Measurements from ENCODE around the gene MAB21L2. TPM values are rescaled to one million over a fixed set of nuclear protein-coding genes. Genes with fewer than 3 reads are reported as not detected.
"Not testable (repeated sequence)": the region's sequence is repeated elsewhere in the genome, so short reads cannot be mapped to it uniquely, and the experiment has no call there.

MAB21L2 gene
- total and polyA plus RNA-seq, 11 donors = 0.06 to 0.45 (median 0.21) TPM; not detected in 5

DNA sequence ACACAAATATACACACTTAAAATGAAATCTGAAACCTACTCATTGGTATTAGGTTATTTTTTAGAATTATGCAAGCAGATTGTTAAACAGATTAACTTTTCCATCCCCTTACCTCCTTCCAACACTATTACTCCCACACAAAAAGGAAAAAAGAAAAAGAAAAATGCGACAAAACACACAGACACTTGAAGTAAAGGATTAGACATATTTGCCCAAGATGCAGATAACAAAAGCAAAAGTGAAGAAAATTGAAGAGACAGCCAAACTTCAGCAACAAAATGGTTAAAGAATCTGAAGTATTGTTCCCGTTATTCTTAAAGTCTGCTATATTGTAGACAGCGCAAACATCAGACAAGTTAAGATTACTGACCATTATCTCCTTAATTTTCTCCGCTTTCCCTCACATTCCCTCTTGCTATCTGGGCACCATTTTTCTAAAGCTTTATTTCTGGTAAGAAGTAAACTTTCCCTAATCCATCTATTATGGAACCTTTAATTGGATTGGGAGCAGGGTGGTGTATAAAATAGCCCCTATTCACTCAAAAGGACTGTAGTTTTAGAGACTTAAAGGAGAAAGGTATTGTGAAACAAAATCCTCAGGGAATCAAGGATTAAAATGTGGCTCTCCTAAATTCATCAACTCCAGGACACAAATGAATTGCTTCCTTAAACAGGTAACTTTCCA, 34.7 kb upstream of the MAB21L2 start:
- no peak for TF ChIP-seq POLR2A (IDR thresholded peaks at IDR 0.05)
- TF ChIP-seq, protein P1, sequence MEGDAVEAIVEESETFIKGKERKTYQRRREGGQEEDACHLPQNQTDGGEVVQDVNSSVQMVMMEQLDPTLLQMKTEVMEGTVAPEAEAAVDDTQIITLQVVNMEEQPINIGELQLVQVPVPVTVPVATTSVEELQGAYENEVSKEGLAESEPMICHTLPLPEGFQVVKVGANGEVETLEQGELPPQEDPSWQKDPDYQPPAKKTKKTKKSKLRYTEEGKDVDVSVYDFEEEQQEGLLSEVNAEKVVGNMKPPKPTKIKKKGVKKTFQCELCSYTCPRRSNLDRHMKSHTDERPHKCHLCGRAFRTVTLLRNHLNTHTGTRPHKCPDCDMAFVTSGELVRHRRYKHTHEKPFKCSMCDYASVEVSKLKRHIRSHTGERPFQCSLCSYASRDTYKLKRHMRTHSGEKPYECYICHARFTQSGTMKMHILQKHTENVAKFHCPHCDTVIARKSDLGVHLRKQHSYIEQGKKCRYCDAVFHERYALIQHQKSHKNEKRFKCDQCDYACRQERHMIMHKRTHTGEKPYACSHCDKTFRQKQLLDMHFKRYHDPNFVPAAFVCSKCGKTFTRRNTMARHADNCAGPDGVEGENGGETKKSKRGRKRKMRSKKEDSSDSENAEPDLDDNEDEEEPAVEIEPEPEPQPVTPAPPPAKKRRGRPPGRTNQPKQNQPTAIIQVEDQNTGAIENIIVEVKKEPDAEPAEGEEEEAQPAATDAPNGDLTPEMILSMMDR (IDR thresholded peaks at IDR 0.05) = no peak

DNA sequence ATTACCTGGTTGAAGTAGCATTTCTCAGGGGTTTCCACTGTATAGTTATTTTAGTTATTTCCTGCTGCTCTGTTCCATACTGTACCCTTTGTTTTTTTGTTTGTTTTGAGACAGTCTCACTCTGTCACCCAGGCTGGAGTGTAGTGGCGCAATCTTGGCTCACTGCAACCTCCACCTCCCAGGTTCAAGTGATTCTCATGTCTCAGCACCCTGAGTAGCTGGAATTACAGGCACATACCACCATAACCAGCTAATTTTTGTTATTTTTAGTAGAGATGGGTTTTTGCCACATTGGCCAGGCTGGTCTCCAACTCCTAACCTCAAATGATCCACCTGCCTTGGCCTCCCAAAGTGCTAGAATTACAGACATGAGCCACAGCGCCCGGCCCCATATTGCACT, 24.1 kb upstream of the MAB21L2 start:
- H3K36me3 ChIP-seq; H3K4me3 ChIP-seq; intact Hi-C loops (cut with DNase I); DNase-seq; ATAC-seq; H3K4me1 ChIP-seq; H3K27ac ChIP-seq; H3K27me3 ChIP-seq: not testable (repeated sequence)
- H3K9me3 ChIP-seq = peaks cover 0 to 13% (median 0%) of the 10 kb centered on the region in 12 donors
- WGBS, 4 donors = 96 to 100% (median 97%) methylated on average over 3 of the region's 3 CpGs

More for the DNA sequence above, 34.7 kb upstream of the MAB21L2 start:
- Histone ChIP-seq H3K4me3 (no peak overlapping the region), H3K4me1 (no peaks in the 10 kb centered on the region), H3K9me3 (no peaks in the 10 kb centered on the region), H3K27ac (no peak overlapping the region), H3K36me3 (no peaks in the 10 kb centered on the region), H3K27me3 (no peaks in the 10 kb centered on the region)
- ATAC-seq = no peak
- intact Hi-C loops (cut with DNase I) = no loop called here
- no peak for DNase-seq
- WGBS, 4 donors = 75 to 83% (median 80%) methylated on average over 4 of the region's 4 CpGs

DNA sequence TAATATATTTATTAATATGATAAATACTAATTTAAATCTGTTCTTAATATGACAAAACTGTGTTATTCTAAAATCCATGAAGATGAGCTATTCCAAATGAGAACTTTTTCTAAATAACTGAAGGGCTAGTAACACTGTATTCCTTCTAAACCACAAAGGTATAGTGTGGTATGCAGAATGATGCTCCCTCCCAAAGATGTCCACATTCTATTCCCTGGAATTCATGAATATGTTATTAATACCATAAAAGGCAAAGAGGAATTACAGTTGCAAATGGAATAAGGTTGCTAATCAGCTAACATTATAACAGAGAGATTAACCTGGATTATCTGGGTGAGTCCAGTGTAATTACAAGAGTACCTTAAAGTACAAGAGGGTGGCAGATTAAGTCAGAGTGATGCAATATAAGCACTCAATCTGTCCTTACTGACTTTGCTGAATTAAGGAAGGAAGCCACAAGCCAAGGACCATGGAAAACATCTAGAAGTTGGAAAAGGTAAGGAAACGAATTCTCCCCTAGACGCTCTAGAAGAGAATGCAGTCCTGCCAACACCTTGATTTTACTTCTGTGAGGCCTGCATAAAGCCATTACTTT, 20.7 kb upstream of the MAB21L2 start:
- ATAC-seq (no peak), DNase-seq (no peak)
- no peak for TF ChIP-seq POLR2A (IDR thresholded peaks at IDR 0.05)
- TF ChIP-seq, protein P1 (IDR thresholded peaks at IDR 0.05) = no peak
- no peaks in the 10 kb centered on the region for H3K4me1 ChIP-seq
- H3K27me3 ChIP-seq = no peaks in the 10 kb centered on the region
- 92 to 99% (median 97%) methylated on average over 2 of the region's 2 CpGs for WGBS, 4 donors
- peaks cover 0 to 18% (median 0%) of the 10 kb centered on the region in 12 donors for H3K9me3 ChIP-seq
- intact Hi-C loops (cut with DNase I) = no loop called here
- no peak overlapping the region for H3K27ac ChIP-seq
- H3K4me3 ChIP-seq = no peak overlapping the region
- H3K36me3 ChIP-seq = peaks cover 0 to 4% (median 0%) of the 10 kb centered on the region in 9 donors

DNA sequence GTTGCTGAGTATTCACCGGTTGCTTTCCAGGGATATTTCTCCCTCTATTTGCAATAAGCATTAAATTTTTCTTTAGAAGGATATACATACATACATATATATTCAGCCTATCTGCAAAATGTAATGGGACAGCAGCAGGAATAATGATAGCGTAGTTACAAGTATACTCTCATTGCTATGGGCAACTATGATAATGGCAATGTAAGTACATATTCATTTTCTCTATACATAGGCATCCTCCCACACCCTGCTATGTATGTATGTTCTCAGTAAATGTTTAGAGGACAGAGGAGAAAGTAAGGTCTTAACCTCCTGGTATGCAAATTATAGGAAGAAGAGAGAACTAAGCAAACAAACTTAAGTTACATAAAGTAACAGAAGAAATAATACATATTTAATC, 19.7 kb upstream of the MAB21L2 start:
- intact Hi-C loops (cut with DNase I) = no loop called here
- no peak for DNase-seq
- no peaks in the 10 kb centered on the region for H3K27me3 ChIP-seq
- peaks cover 0 to 18% (median 0%) of the 10 kb centered on the region in 12 donors for H3K9me3 ChIP-seq
- no peak for TF ChIP-seq POLR2A (IDR thresholded peaks at IDR 0.05)
- TF ChIP-seq, protein P1 (IDR thresholded peaks at IDR 0.05) = no peak
- WGBS, 4 donors = 97 to 100% (median 98%) methylated on average over 2 of the region's 2 CpGs
- no peaks in the 10 kb centered on the region for H3K4me1 ChIP-seq
- ATAC-seq = no peak
- peaks cover 0 to 4% (median 0%) of the 10 kb centered on the region in 9 donors for H3K36me3 ChIP-seq
- no peak overlapping the region for H3K27ac ChIP-seq
- H3K4me3 ChIP-seq = no peak overlapping the region
